Body of pancreas (tissue), 4 donors: Measurements from ENCODE around the gene H3-3A. TPM values are rescaled to one million over a fixed set of nuclear protein-coding genes. Genes with fewer than 3 reads are reported as not detected.

ENCODE experiments used
- ATAC-seq: fragments of 150-250 bp; one replicate; pipeline ENCODE4 v1.9.1; 2016
- DNase-seq, 4 donors: peaks; one replicate each; pipeline ENCODE4 v3.0.0-alpha.2; 2019
- H3K27ac ChIP-seq, 4 donors: fragments of 200-600 bp; sonication (generic); 1 replicate in 3 of 4; 2 replicates in 1 of 4; pipeline versions ENCODE4 v1.5.1 to v1.6.1; 2016 to 2019; ENCODE audit warnings: mild to moderate bottlenecking in 1 of 4, mixed read lengths in 1 of 4, moderate library complexity in 1 of 4
- H3K27me3 ChIP-seq, 2 donors: fragments of 200-600 bp; sonication (generic); one replicate each; pipeline ENCODE4 v1.6.0; 2016; ENCODE audit warnings: mild to moderate bottlenecking in 1 of 2
- H3K36me3 ChIP-seq, 2 donors: fragments of 200-600 bp; sonication (generic); replicated peaks in 1 of 2; 2 replicates each; pipeline ENCODE4 v1.5.1; 2016; ENCODE audit warnings: low read depth in 2 of 2; ENCODE audit not compliant: insufficient read depth in 1 of 2
- H3K4me1 ChIP-seq: fragments of 200-600 bp; sonication (generic); one replicate; pipeline ENCODE4 v1.6.0; 2016
- H3K4me3 ChIP-seq, 2 donors: fragments of 200-600 bp; sonication (generic); 1 replicate in 1 of 2; 2 replicates in 1 of 2; pipeline ENCODE4 v1.5.1; 2016 to 2019
- H3K9me3 ChIP-seq, 3 donors: fragments of 200-600 bp; sonication (generic); 1 replicate in 2 of 3; 2 replicates in 1 of 3; pipeline ENCODE4 v1.5.1; 2016
- CTCF ChIP-seq, 7 experiments: fragments of 450-650 bp in 4 of 7; fragments of 200-600 bp in 3 of 7; sonication (generic) in 3 of 7; IDR thresholded peaks; one replicate each; pipeline ENCODE4 v1.5.1; 2016 to 2019; ENCODE audit warnings: antibody characterized with exemption in 7 of 7
- POLR2A ChIP-seq, 3 donors: fragments of 450-650 bp; IDR thresholded peaks; one replicate each; pipeline ENCODE4 v1.6.1; 2016; ENCODE audit warnings: antibody characterized with exemption in 3 of 3, mild to moderate bottlenecking in 2 of 3
- WGBS, 2 donors: methylation state at CpG; one replicate each; pipeline ENCODE4 v1.1.5; 2017; 5-methylcytosine and 5-hydroxymethylcytosine counted together
- intact Hi-C: fragments of 100-400 bp; cut with DNase I; formaldehyde crosslinking; loops from one replicate; pipeline ENCODE4 v1.15.1; 2023
- total RNA-seq, 2 donors: library from RNA; depleted of rRNA; stranded (reverse); fragments of >200 nt; gene quantifications; one replicate each; pipeline ENCODE4 v1.1.0, GENCODE V29; 2016

H3-3A gene
- total RNA-seq, 2 donors from 2014 or later = 163 to 211 TPM

- WGBS, 2 donors = 60 to 66% methylated on average over 5 of the region's 5 CpGs
- H3K9me3 ChIP-seq = no peaks in the 10 kb centered on the region
These were observed 38.8 kb upstream of the H3-3A start for GRCh38 chr1:226023735-226024134.

GRCh38 chr1:226026833-226027232 lies 35.7 kb upstream of the H3-3A start:
- Histone ChIP-seq H3K36me3 (no peaks in the 10 kb centered on the region), H3K4me3 (no peak overlapping the region)
- WGBS, 2 donors = 47 to 54% methylated on average over 2 of the region's 2 CpGs

More at GRCh38 chr1:226023735-226024134, 38.8 kb upstream of the H3-3A start:
- TF ChIP-seq POLR2A (IDR thresholded peaks at IDR 0.05) (no peak), CTCF (IDR thresholded peaks at IDR 0.05) (no peak)
- Histone ChIP-seq H3K4me3 (no peak overlapping the region), H3K27ac (no peak overlapping the region), H3K4me1 (peaks cover 2% of the 10 kb centered on the region), H3K36me3 (no peaks in the 10 kb centered on the region), H3K27me3 (no peaks in the 10 kb centered on the region)
- ATAC-seq = no peak
- intact Hi-C loops = no loop called here
- no peak for DNase-seq

GRCh38 chr1:226027538-226028217 lies 34.8 kb upstream of the H3-3A start:
- Histone ChIP-seq H3K36me3 (no peaks in the 10 kb centered on the region), H3K27ac (no peak overlapping the region), H3K9me3 (no peaks in the 10 kb centered on the region), H3K4me1 (peaks cover 10% of the 10 kb centered on the region), H3K4me3 (no peak overlapping the region), H3K27me3 (no peaks in the 10 kb centered on the region)
- DNase-seq (no peak), ATAC-seq (no peak)
- intact Hi-C loops = no loop called here
- TF ChIP-seq CTCF (IDR thresholded peaks at IDR 0.05) = no peak
- TF ChIP-seq POLR2A (IDR thresholded peaks at IDR 0.05) = no peak
- 90 to 97% methylated on average over 5 of the region's 5 CpGs for WGBS, 2 donors

More at GRCh38 chr1:226026833-226027232, 35.7 kb upstream of the H3-3A start:
- Histone ChIP-seq H3K4me1 (peaks cover 10% of the 10 kb centered on the region), H3K9me3 (no peaks in the 10 kb centered on the region), H3K27ac (no peak overlapping the region), H3K27me3 (no peaks in the 10 kb centered on the region)
- no peak for TF ChIP-seq CTCF (IDR thresholded peaks at IDR 0.05)
- TF ChIP-seq POLR2A (IDR thresholded peaks at IDR 0.05) = no peak
- DNase-seq (no peak), ATAC-seq (no peak)
- intact Hi-C loops = no loop called here

- DNase-seq (peak; percentile 47 to 84 (median 72)), ATAC-seq (peak; percentile 81)
- Histone ChIP-seq H3K27me3 (no peaks in the 10 kb centered on the region), H3K27ac (peak overlapping the region in 1 of 4 donors; percentile 65), H3K4me1 (peaks cover 10% of the 10 kb centered on the region), H3K36me3 (no peaks in the 10 kb centered on the region), H3K9me3 (no peaks in the 10 kb centered on the region), H3K4me3 (no peak overlapping the region)
- intact Hi-C loops = no loop called here
- WGBS, 2 donors = 40 to 50% methylated on average over 7 of the region's 7 CpGs
- TF ChIP-seq CTCF (IDR thresholded peaks at IDR 0.05) (no peak), POLR2A (IDR thresholded peaks at IDR 0.05) (no peak)
These were observed 33.4 kb upstream of the H3-3A start for GRCh38 chr1:226029093-226029496.
